Brain microvascular endothelial cell (primary cell): Measurements from ENCODE around the gene NECAB2.

Experiments
- DNase-seq: peaks from one replicate; pipeline ENCODE4 v3.0.0-alpha.2; 2020
- H3K27ac ChIP-seq: fragments of 250-450 bp; sonication (Bioruptor Pico); 2 replicates; pipeline ENCODE4 v1.5.1; 2020; ENCODE audit warnings: mild to moderate bottlenecking, moderate library complexity
- H3K27me3 ChIP-seq: fragments of 250-450 bp; sonication (Bioruptor Pico); replicated peaks from 2 replicates; pipeline ENCODE4 v1.5.1; 2020; ENCODE audit warnings: mild to moderate bottlenecking
- H3K36me3 ChIP-seq: fragments of 250-450 bp; sonication (Bioruptor Pico); replicated peaks from 2 replicates; pipeline ENCODE4 v1.5.1; 2020; ENCODE audit warnings: mild to moderate bottlenecking
- H3K4me3 ChIP-seq: 2 replicates; pipeline ENCODE4 v1.5.1; 2011; ENCODE audit warnings: low read depth, mild to moderate bottlenecking, control low read depth, low read length, moderate library complexity
- CTCF ChIP-seq: IDR thresholded peaks from 2 replicates; pipeline ENCODE4 v1.5.1; 2011; ENCODE audit warnings: low read depth, mild to moderate bottlenecking, moderate library complexity, low read length, control low read depth, inconsistent platforms; ENCODE audit errors: missing control alignments
- in situ Hi-C: cut with HindIII; loops from 2 replicates; pipeline ENCODE4 v1.10.0; 2017; ENCODE audit warnings: low sequenced_read_pairs, low pct_ligation_motif_present

Gene NECAB2

GRCh38 chr16:83989300-83989699 is 21.3 kb downstream of the NECAB2 start:
- Histone ChIP-seq H3K36me3 (no peaks in the 10 kb centered on the region), H3K4me3 (no peak overlapping the region), H3K27ac (no peak overlapping the region), H3K27me3 (peaks cover 18% of the 10 kb centered on the region)
- in situ Hi-C loops: no loop called here
- no peak for DNase-seq
- TF ChIP-seq CTCF: no peak

GRCh38 chr16:83990492-83990891 is 22.4 kb downstream of the NECAB2 start:
- Histone ChIP-seq H3K27ac (no peak overlapping the region), H3K36me3 (no peaks in the 10 kb centered on the region), H3K27me3 (peaks cover 18% of the 10 kb centered on the region), H3K4me3 (no peak overlapping the region)
- no peak for DNase-seq
- in situ Hi-C loops: no loop called here
- no peak for TF ChIP-seq CTCF

- in situ Hi-C loops: no loop called here
- no peak for TF ChIP-seq CTCF
- Histone ChIP-seq H3K27ac (no peak overlapping the region), H3K4me3 (no peak overlapping the region), H3K36me3 (no peaks in the 10 kb centered on the region), H3K27me3 (peaks cover 18% of the 10 kb centered on the region)
- peak; percentile 53 for DNase-seq
Measured at GRCh38 chr16:83992624-83993023, 24.6 kb downstream of the NECAB2 start.

- Histone ChIP-seq H3K36me3 (no peaks in the 10 kb centered on the region), H3K27ac (no peak overlapping the region), H3K4me3 (no peak overlapping the region), H3K27me3 (peaks cover 12% of the 10 kb centered on the region)
- in situ Hi-C loops: no loop called here
- TF ChIP-seq CTCF: no peak
- peak; percentile 85 for DNase-seq
Measured at GRCh38 chr16:83994087-83994486, 26.0 kb downstream of the NECAB2 start.

GRCh38 chr16:83994703-83995102 is 26.7 kb downstream of the NECAB2 start:
- no peak for DNase-seq
- Histone ChIP-seq H3K27me3 (peaks cover 6% of the 10 kb centered on the region), H3K4me3 (no peak overlapping the region), H3K36me3 (no peaks in the 10 kb centered on the region), H3K27ac (no peak overlapping the region)
- in situ Hi-C loops: no loop called here
- no peak for TF ChIP-seq CTCF

GRCh38 chr16:83995754-83996153 is 27.7 kb downstream of the NECAB2 start:
- H3K4me3 ChIP-seq: no peak overlapping the region

More at GRCh38 chr16:83995754-83996153, 27.7 kb downstream of the NECAB2 start:
- H3K27ac ChIP-seq: no peak overlapping the region
- peak; percentile 21 for DNase-seq
- no peak for TF ChIP-seq CTCF
- H3K27me3 ChIP-seq: no peaks in the 10 kb centered on the region
- in situ Hi-C loops: no loop called here
- H3K36me3 ChIP-seq: no peaks in the 10 kb centered on the region
